IMR-90 (cell line): ENCODE results near the gene POMT1. TPM values are rescaled to one million over a fixed set of nuclear protein-coding genes. Genes with fewer than 3 reads are reported as not detected.
"Not testable (repeated sequence)": the region's sequence is repeated elsewhere in the genome, so short reads cannot be mapped to it uniquely, and the experiment has no call there.

ENCODE experiments used
- ATAC-seq: fragments of 200-7000 bp; cut with Tn5 transposase; 2 replicates; pipeline ENCODE4 v1.9.1; 2020; ENCODE audit warnings: low read depth, mild to moderate bottlenecking, moderate library complexity
- BruUV-seq: library from RNA; stranded (reverse); fragments of 400-500 nt; replicated peaks from 2 replicates; lab custom pipeline; 2021; lab: Mats Ljungman, UMichigan
- CTCF ChIA-PET: fragments of 300-600 bp; formaldehyde crosslinking; extraction: SDS; loops from one replicate; lab custom pipeline; 2021; ENCODE audit warnings: antibody characterized with exemption; lab: Yijun Ruan, JAX
- POLR2A ChIA-PET: fragments of 300-600 bp; sonication (Branson Sonifier 250); formaldehyde crosslinking; loops from one replicate; lab custom pipeline; 2022; ENCODE audit warnings: antibody characterized with exemption; ENCODE audit not compliant: unreplicated experiment; lab: Charles Lee
- DNase-seq: peaks from one replicate; pipeline ENCODE4 v3.0.0; 2013
- H2AFZ ChIP-seq: replicated peaks from 2 replicates; pipeline ENCODE3; 2013; ENCODE audit warnings: low read length, mild to moderate bottlenecking; ENCODE audit not compliant: poor library complexity
- H2AK5ac ChIP-seq: 2 replicates; pipeline ENCODE4 v1.6.1; 2013; ENCODE audit warnings: low read depth, low read length, inconsistent platforms
- H2AK9ac ChIP-seq: replicated peaks from 2 replicates; pipeline ENCODE3; 2013; ENCODE audit warnings: mild to moderate bottlenecking, low read depth, low read length, moderate library complexity; ENCODE audit not compliant: poor library complexity
- H2BK120ac ChIP-seq: 2 replicates; pipeline ENCODE4 v1.6.1; 2013; ENCODE audit warnings: low read depth, low read length, inconsistent platforms
- H2BK15ac ChIP-seq: 3 replicates; pipeline ENCODE4 v1.6.1; 2013; ENCODE audit warnings: low read depth, low read length, inconsistent platforms
- H2BK20ac ChIP-seq: 2 replicates; pipeline ENCODE4 v1.6.1; 2013; ENCODE audit warnings: low read depth, mild to moderate bottlenecking, inconsistent platforms, low read length, moderate library complexity
- H2BK5ac ChIP-seq: 2 replicates; pipeline ENCODE4 v1.6.1; 2013; ENCODE audit warnings: mild to moderate bottlenecking, low read depth, low read length, inconsistent platforms; ENCODE audit not compliant: poor library complexity, severe bottlenecking
- H3K14ac ChIP-seq: replicated peaks from 2 replicates; pipeline ENCODE4 v1.6.1; 2013; ENCODE audit warnings: low read depth, low read length, inconsistent platforms
- H3K18ac ChIP-seq: 2 replicates; pipeline ENCODE4 v1.6.1; 2013; ENCODE audit warnings: low read depth, low read length, control low read depth
- H3K23ac ChIP-seq: 2 replicates; pipeline ENCODE4 v1.6.1; 2013; ENCODE audit warnings: low read depth, low read length, inconsistent platforms
- H3K27ac ChIP-seq: 2 replicates; pipeline ENCODE4 v1.5.1; 2013; ENCODE audit warnings: mild to moderate bottlenecking, control low read depth, low read length; ENCODE audit not compliant: insufficient read depth
- H3K27me3 ChIP-seq: 2 replicates; pipeline ENCODE4 v1.6.1; 2013; ENCODE audit warnings: low read length; ENCODE audit not compliant: control insufficient read depth, insufficient read depth
- H3K36me3 ChIP-seq: 2 replicates; pipeline ENCODE4 v1.6.1; 2013; ENCODE audit warnings: low read length, mixed read lengths; ENCODE audit not compliant: control insufficient read depth, insufficient read depth
- H3K4ac ChIP-seq: 2 replicates; pipeline ENCODE4 v1.6.1; 2013; ENCODE audit warnings: low read depth, low read length, inconsistent platforms
- H3K4me1 ChIP-seq: 2 replicates; pipeline ENCODE4 v1.6.1; 2013; ENCODE audit warnings: low read length, mixed read lengths; ENCODE audit not compliant: control insufficient read depth, insufficient read depth
- H3K4me2 ChIP-seq: 2 replicates; pipeline ENCODE4 v1.6.1; 2013; ENCODE audit warnings: low read depth, mild to moderate bottlenecking, control low read depth, low read length, moderate library complexity
- H3K4me3 ChIP-seq: 2 replicates; pipeline ENCODE4 v1.5.1; 2013; ENCODE audit warnings: low read depth, mild to moderate bottlenecking, control low read depth, low read length, moderate library complexity; ENCODE audit not compliant: insufficient read depth
- H3K56ac ChIP-seq: 2 replicates; pipeline ENCODE4 v1.6.1; 2013; ENCODE audit warnings: low read length, inconsistent platforms; ENCODE audit not compliant: insufficient read depth; ENCODE audit errors: extremely low read depth
- H3K79me1 ChIP-seq, 2 experiments: 2 replicates each; pipeline ENCODE4 v1.6.1; 2013; ENCODE audit warnings: low read length in 2 of 2, inconsistent platforms in 1 of 2, low read depth in 1 of 2
- H3K9ac ChIP-seq: 2 replicates; pipeline ENCODE4 v1.6.1; 2013; ENCODE audit warnings: low read depth, low read length, control low read depth
- H3K9me1 ChIP-seq: 2 replicates; pipeline ENCODE4 v1.6.1; 2013; ENCODE audit warnings: low read length, inconsistent platforms; ENCODE audit not compliant: insufficient read depth
- H3K9me3 ChIP-seq: 2 replicates; pipeline ENCODE4 v1.6.1; 2013; ENCODE audit warnings: low read length; ENCODE audit not compliant: control insufficient read depth, insufficient read depth
- H4K20me1 ChIP-seq: 2 replicates; pipeline ENCODE4 v1.6.1; 2013; ENCODE audit warnings: low read length, inconsistent platforms; ENCODE audit not compliant: insufficient read depth
- H4K5ac ChIP-seq: 2 replicates; pipeline ENCODE4 v1.6.1; 2013; ENCODE audit warnings: mild to moderate bottlenecking, low read depth, low read length, control low read depth
- H4K8ac ChIP-seq, 2 experiments: 2 replicates each; pipeline ENCODE4 v1.6.1; 2013; ENCODE audit warnings: low read depth in 2 of 2, low read length in 2 of 2, control low read depth in 1 of 2, inconsistent platforms in 1 of 2
- H4K91ac ChIP-seq: 2 replicates; pipeline ENCODE4 v1.6.1; 2013; ENCODE audit warnings: low read depth, low read length, inconsistent platforms; ENCODE audit not compliant: insufficient read depth
- CEBPB ChIP-seq: IDR thresholded peaks from 2 replicates; pipeline ENCODE4 v1.6.1; 2012; ENCODE audit warnings: low read depth, low read length, improper control_type of control experiment
- ELK1 ChIP-seq: fragments of 150-350 bp; IDR thresholded peaks from 2 replicates; pipeline ENCODE4 v1.6.1; 2016; ENCODE audit warnings: low read depth, mild to moderate bottlenecking, low read length, moderate library complexity, borderline replicate concordance
- POLR2A ChIP-seq: IDR thresholded peaks from 2 replicates; pipeline ENCODE4 v1.6.1; 2012; ENCODE audit warnings: mild to moderate bottlenecking, low read depth, low read length
- RAD21 ChIP-seq: IDR thresholded peaks from 2 replicates; pipeline ENCODE4 v1.6.1; 2012; ENCODE audit warnings: low read length, improper control_type of control experiment
- RCOR1 ChIP-seq: IDR thresholded peaks from 2 replicates; pipeline ENCODE4 v1.6.1; 2012; ENCODE audit warnings: mild to moderate bottlenecking, low read length, improper control_type of control experiment; ENCODE audit not compliant: insufficient replicate concordance
- RFX5 ChIP-seq: IDR thresholded peaks from 2 replicates; pipeline ENCODE4 v1.8.0; 2012; ENCODE audit warnings: low read depth, mild to moderate bottlenecking, low read length, moderate library complexity
- SMC3 ChIP-seq: fragments of 150-350 bp; IDR thresholded peaks from 2 replicates; pipeline ENCODE4 v1.6.1; 2016; ENCODE audit warnings: low read depth, mild to moderate bottlenecking, antibody characterized with exemption, low read length, moderate library complexity
- WGBS, 2 experiments: methylation state at CpG; one replicate each; pipeline versions ENCODE4 v1.1.5 to v1.1.7; 2013; ENCODE audit warnings: missing lambda C conversion rate in 2 of 2; ENCODE audit not compliant: insufficient read length in 1 of 2; ENCODE audit errors: extremely low coverage in 2 of 2; 5-methylcytosine and 5-hydroxymethylcytosine counted together
- dilution Hi-C: fragments of 300-500 bp; cut with HindIII; formaldehyde crosslinking; loops from one replicate; pipeline ENCODE4 v1.14.3; 2018; ENCODE audit warnings: low sequenced_read_pairs; ENCODE audit not compliant: unreplicated experiment
- in situ Hi-C: fragments of 300-500 bp; cut with MboI; formaldehyde crosslinking; loops from 3 replicates; pipeline ENCODE4 v1.14.3; 2019; ENCODE audit warnings: low sequenced_read_pairs, inconsistent platforms, mixed read lengths
- intact Hi-C: fragments of 100-400 bp; cut with micrococcal nuclease; formaldehyde crosslinking; loops from 2 replicates; pipeline ENCODE4 v1.10.0; 2022
- polyA plus RNA-seq, 3 experiments: library from polyadenylated mRNA; depleted of rRNA; stranded (reverse); fragments of >200 nt; gene quantifications; 2 replicates each; pipeline ENCODE4 v1.2.3, GENCODE V29; 2012; ENCODE audit warnings: low replicate concordance in 1 of 3
- total RNA-seq: library from RNA; depleted of rRNA; stranded (reverse); fragments of >200 nt; gene quantifications from 2 replicates; pipeline ENCODE4 v1.2.3, GENCODE V29; 2012

The POMT1 gene
- total and polyA plus RNA-seq, 2 of the 4 experiments (the other 2 are of a cell fraction), result 24.2 to 36.5 TPM

- in situ Hi-C loops, result no loop called here
- BruUV-seq, result no TSS peak
- Histone ChIP-seq H2BK15ac (no peak overlapping the region), H2AK5ac (no peak overlapping the region), H3K4me1 (no peaks in the 10 kb centered on the region), H2AK9ac (no peak overlapping the region), H3K4ac (no peak overlapping the region), H4K5ac (no peak overlapping the region), H3K27me3 (no peaks in the 10 kb centered on the region), H3K9me1 (no peaks in the 10 kb centered on the region), H3K27ac (no peak overlapping the region), H3K23ac (no peak overlapping the region), H2AFZ (no peak overlapping the region), H3K9me3 (no peaks in the 10 kb centered on the region), H3K18ac (no peak overlapping the region), H2BK120ac (no peak overlapping the region), H3K36me3 (peaks cover 75% of the 10 kb centered on the region), H4K8ac (no peak overlapping the region), H3K4me2 (no peak overlapping the region), H3K14ac (no peak overlapping the region), H4K91ac (no peak overlapping the region), H3K4me3 (no peak overlapping the region), H3K56ac (no peak overlapping the region), H3K79me1 (peaks cover 36 to 38% of the 10 kb centered on the region in 2 experiments), H2BK5ac (no peak overlapping the region), H2BK20ac (no peak overlapping the region), H3K9ac (no peak overlapping the region), H4K20me1 (peaks cover 53% of the 10 kb centered on the region)
- CTCF ChIA-PET, result no interaction called here
- intact Hi-C loops, result loop anchor here (10.0 kb wide), 1 partner anchor 326 kb away; no protein-coding TSS in a partner anchor
- POLR2A ChIA-PET, result no interaction called here
- TF ChIP-seq SMC3, result no peak
- no peak for TF ChIP-seq RFX5
- TF ChIP-seq POLR2A, result no peak
- TF ChIP-seq RAD21, result no peak
- TF ChIP-seq CEBPB, result no peak
- TF ChIP-seq ELK1, result no peak
- no peak for TF ChIP-seq RCOR1
- dilution Hi-C loops, result no loop called here
- WGBS, 2 experiments, result 100% methylated on average over 5 of the region's 12 CpGs; no CpG with 5 or more reads in 1 of the 2 experiments
- DNase-seq, result no peak
- ATAC-seq, result no peak
These were observed 32.1 kb upstream of the POMT1 start for GRCh38 chr9:131470581-131470991.

- H2BK20ac ChIP-seq, H4K91ac ChIP-seq, H4K5ac ChIP-seq, in situ Hi-C loops, dilution Hi-C loops, H3K4me2 ChIP-seq, ATAC-seq, H2AK5ac ChIP-seq, DNase-seq, H3K18ac ChIP-seq, BruUV-seq, H2BK15ac ChIP-seq, H2AFZ ChIP-seq, H3K14ac ChIP-seq, H3K56ac ChIP-seq, H3K4me3 ChIP-seq, H3K9me1 ChIP-seq, H3K4me1 ChIP-seq, H3K9me3 ChIP-seq, H2BK120ac ChIP-seq, H3K4ac ChIP-seq, POLR2A ChIA-PET, CTCF ChIA-PET, H3K27me3 ChIP-seq, H3K9ac ChIP-seq, H3K23ac ChIP-seq, H2AK9ac ChIP-seq, H2BK5ac ChIP-seq, H4K8ac ChIP-seq, H3K27ac ChIP-seq: not testable (repeated sequence)
- no CpG with 5 or more reads among the region's 5 CpGs for WGBS, 2 experiments
- intact Hi-C loops, result loop anchor here (10.0 kb wide), 1 partner anchor 327 kb away; no protein-coding TSS in a partner anchor
- H3K79me1 ChIP-seq, result peaks cover 37 to 38% of the 10 kb centered on the region in 2 experiments
- peaks cover 67% of the 10 kb centered on the region for H4K20me1 ChIP-seq
- peaks cover 77% of the 10 kb centered on the region for H3K36me3 ChIP-seq
These were observed 30.6 kb upstream of the POMT1 start for GRCh38 chr9:131472085-131472484.
